Right hindlimb (tissue), 1 donor: ENCODE measurements around the gene RASGRP2.

ENCODE experiments used
- DNase-seq: peaks from one replicate; pipeline ENCODE4 v3.0.0-alpha.2; 2018

The RASGRP2 gene

GRCh38 chr11:64694026-64694755 lies 49.8 kb downstream of the RASGRP2 start:
- DNase-seq, result no peak

- no peak for DNase-seq
Measured at GRCh38 chr11:64692764-64693331, 51.1 kb downstream of the RASGRP2 start.

- no peak for DNase-seq
Measured at GRCh38 chr11:64691543-64691942, 52.4 kb downstream of the RASGRP2 start.

GRCh38 chr11:64690235-64690634 lies 53.7 kb downstream of the RASGRP2 start:
- no peak for DNase-seq

GRCh38 chr11:64688534-64688982 lies 55.4 kb downstream of the RASGRP2 start:
- DNase-seq, result peak; percentile 95

GRCh38 chr11:64687643-64688533 lies 56.1 kb downstream of the RASGRP2 start:
- DNase-seq, result peak; percentile 38

GRCh38 chr11:64687204-64687603 lies 56.7 kb downstream of the RASGRP2 start:
- peak; percentile 82 for DNase-seq

- DNase-seq, result no peak
Measured at GRCh38 chr11:64686466-64687170, 57.3 kb downstream of the RASGRP2 start.

GRCh38 chr11:64685536-64685935 lies 58.4 kb downstream of the RASGRP2 start:
- no peak for DNase-seq

GRCh38 chr11:64684357-64684756 lies 59.6 kb downstream of the RASGRP2 start:
- no peak for DNase-seq

- DNase-seq, result no peak
Measured at GRCh38 chr11:64681171-64681570, 62.8 kb downstream of the RASGRP2 start.

GRCh38 chr11:64679846-64680245 lies 64.1 kb downstream of the RASGRP2 start:
- DNase-seq, result no peak

GRCh38 chr11:64677441-64678023 lies 66.4 kb downstream of the RASGRP2 start:
- no peak for DNase-seq
